Stimulated activated CD8-positive, alpha-beta memory T cell treated with anti-CD3 and anti-CD28 coated beads, Interleukin-4, amount 100 ng/mL, for 48 hours (primary cell): ENCODE measurements around the gene SPATA2L.
A peak's percentile ranks its signal among the peaks of the same experiment; 100 is the strongest.

Experiments
- DNase-seq: peaks from one replicate; pipeline ENCODE4 v3.0.0-alpha.2; 2020

The SPATA2L gene

GRCh38 chr16:89727406-89728120 lies 26.1 kb upstream of the SPATA2L start:
- no peak for DNase-seq

DNA sequence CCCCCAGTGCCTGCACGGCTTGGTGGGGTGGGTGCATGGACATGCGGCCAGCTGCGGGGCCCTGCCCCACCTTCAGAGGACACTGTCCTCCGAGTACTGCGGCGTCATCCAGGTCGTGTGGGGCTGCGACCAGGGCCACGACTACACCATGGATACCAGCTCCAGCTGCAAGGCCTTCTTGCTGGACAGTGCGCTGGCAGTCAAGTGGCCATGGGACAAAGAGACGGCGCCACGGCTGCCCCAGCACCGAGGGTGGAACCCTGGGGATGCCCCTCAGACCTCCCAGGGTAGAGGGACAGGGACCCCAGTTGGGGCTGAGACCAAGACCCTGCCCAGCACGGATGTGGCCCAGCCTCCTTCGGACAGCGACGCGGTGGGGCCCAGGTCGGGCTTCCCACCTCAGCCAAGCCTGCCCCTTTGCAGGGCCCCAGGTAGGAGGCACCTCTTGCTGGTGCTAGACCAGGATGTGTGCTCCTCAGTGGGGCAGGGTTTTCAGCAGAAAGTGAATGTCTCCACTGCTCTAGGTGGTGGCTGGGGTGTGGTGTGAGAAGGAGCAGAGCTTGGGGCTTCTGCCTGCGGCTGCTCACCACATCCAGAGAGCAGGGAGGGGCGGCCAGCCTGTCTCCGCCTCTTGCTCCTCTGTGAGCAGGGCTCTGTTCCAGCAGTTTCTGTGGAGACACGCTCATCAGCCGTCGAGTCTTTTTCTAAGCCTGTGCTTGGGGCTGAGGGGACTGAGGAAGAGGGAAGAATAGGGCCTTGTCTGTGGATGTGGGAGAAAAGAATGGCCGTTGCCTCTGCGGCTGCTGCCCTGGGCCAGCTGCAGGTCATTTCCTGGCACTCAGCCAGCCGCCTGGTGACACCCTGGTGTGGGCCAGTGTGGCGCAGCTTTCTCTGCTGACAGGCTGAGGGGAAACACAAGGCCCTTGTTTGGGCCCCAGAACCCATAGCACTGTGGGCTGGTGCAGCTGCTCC lies 22.1 kb upstream of the SPATA2L start:
- DNase-seq = peak; percentile 79

DNA sequence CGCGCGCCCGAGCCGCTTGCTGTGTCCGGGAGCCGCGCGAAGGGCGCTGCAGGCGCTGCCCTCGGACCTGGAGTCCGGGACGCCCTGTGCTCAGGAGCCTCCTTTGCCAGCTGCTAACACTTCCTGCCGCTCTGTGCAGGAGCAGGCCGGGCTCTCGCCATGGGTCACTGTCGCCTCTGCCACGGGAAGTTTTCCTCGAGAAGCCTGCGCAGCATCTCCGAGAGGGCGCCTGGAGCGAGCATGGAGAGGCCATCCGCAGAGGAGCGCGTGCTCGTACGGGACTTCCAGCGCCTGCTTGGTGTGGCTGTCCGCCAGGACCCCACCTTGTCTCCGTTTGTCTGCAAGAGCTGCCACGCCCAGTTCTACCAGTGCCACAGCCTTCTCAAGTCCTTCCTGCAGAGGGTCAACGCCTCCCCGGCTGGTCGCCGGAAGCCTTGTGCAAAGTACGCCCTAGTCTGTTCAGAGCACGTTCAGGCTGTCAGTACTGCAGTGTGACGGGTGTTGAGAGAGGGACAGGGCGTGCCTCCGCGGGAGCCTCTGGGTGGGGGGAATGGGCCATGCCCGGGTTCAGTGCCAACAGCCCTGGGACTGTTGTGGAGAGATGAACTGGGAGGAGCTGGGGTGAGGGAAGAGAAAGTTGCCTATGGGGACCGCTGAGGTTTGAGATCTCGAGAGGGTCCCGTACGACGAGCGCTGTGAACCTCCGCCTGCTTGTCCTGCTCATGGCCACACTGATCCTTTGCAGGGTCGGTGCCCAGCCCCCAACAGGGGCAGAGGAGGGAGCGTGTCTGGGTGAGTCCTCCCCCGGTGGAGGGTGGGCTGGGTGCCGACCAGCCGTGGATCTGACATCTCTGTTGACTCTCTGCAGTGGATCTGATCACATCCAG lies 21.1 kb upstream of the SPATA2L start:
- peak; percentile 76 for DNase-seq

DNA sequence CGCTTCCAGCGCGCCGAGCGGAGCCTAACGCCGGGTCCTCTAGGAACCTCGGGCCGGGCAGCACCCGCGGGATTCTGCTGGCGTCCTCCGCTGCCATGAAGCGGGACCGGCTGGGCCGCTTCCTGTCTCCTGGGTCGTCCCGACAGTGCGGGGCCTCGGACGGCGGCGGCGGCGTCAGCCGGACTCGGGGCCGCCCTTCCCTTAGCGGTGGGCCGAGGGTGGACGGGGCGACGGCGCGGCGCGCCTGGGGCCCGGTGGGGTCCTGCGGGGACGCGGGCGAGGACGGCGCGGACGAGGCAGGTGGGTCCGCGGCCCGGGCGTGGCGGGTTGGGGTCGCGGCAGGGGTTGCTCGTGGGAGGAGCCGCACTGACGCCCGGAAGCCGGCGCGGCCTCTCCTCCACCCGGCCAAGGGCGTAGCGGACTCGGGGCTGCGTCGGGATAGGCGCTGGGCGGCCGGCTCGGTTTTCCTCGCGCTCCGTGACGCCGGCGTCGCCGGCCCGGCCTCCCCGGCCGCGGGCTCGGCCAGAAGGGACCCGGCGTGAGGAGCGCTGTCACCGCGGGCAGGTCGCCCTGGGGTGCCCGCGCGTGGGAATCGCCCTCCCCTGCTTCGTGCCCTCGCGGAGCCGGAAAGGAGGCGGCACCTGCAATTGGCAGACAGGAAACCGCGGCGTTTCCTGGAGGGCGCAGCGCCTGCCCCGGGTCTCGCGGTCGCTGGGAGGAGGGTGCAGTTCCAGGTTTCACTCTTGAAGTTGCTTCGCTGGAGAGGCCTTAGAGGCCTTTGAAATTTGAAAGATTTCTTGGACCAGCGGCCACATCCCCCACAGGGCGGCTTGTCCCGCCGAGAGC lies 20.3 kb upstream of the SPATA2L start:
- peak; percentile 86 for DNase-seq

DNA sequence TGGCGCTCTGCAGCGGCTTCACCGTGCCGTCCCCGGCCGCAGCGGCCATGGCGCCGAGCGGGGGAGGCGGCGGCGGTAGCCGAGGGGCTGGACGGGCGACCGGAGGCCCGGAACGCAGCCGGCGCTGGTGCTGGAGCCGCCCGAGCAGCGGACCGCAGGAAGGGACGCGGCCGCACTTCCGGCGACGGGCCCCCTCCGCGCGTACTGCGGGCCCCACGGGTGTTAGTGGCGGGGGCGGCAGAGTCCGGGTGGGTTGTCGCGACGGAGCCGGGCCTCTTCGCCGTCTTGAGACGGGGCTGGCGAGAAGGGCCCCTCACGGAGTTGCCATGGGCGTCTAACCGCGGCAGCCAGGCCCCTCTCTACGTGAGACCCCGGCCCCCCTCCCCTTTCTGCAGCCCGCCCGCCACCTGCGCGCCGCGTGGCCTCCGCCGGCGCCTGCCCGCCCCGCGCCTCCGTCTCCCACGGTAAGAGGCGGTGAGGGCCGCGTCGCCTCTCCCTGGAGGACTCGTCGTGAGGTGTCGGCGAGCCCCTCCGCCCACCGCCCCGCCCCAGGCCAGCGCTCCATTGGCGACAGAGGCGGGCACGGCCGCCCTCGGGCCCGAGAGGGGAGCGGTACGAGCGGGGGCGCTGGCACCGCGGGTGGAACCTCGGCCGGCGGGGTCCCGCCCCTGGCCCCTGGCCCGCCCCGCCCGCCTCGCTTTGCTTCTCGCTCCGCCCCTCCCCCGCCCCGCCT lies 19.5 kb upstream of the SPATA2L start, which contains the start of the genes VPS9D1 and ZNF276:
Gene VPS9D1, minus strand, starts transcription at position 86 of the 733 bp plus-strand sequence. Its CDS starts 37 bp downstream, at position 49.
Gene ZNF276, plus strand, starts transcription at position 725 of the 733 bp plus-strand sequence. CDS start 104 bp downstream, outside the sequence.
- peak; percentile 88 for DNase-seq

- DNase-seq = no peak
These were observed 19.0 kb upstream of the SPATA2L start for GRCh38 chr16:89720551-89720812.

- no peak for DNase-seq
These were observed 16.4 kb upstream of the SPATA2L start for GRCh38 chr16:89717688-89718505.

DNA sequence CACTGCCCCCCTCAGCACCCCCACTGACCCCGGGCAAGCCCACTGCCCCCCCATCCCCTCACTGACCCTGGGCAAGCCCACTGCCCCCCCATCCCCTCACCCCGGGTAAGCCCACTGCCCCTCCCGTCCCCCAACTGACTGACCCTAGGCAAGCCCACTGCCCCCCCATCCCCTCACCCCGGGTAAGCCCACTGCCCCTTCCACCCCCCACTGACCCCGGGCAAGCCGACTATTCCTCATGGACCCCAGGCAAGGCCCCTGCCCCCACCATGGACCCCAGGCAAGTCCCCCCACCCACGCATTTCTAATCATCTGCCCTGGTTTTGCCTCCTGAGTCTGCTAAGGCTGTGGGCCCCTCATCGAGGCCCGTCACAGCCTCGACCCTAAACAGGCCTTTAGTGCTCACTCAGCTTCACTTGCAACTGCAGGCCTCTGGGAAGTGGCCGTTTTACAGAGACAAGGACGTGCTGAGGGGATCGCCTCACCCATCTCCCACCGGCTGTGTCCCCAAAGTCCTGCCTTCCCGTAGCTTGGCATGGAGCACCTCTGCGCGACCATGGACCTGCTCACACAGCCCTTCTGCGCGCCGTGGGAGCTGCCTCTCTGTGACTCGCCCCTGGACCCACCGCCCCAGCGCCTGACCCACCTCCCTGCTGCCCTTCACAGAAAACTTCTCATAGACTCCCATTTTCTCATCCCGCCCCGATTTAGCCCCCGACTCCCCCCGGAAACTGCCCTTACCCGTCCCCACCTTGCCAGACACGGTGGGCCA lies 15.6 kb upstream of the SPATA2L start:
- no peak for DNase-seq

GRCh38 chr16:89716493-89716892 lies 15.0 kb upstream of the SPATA2L start:
- DNase-seq = no peak

GRCh38 chr16:89712274-89712781 lies 10.8 kb upstream of the SPATA2L start:
- no peak for DNase-seq

DNA sequence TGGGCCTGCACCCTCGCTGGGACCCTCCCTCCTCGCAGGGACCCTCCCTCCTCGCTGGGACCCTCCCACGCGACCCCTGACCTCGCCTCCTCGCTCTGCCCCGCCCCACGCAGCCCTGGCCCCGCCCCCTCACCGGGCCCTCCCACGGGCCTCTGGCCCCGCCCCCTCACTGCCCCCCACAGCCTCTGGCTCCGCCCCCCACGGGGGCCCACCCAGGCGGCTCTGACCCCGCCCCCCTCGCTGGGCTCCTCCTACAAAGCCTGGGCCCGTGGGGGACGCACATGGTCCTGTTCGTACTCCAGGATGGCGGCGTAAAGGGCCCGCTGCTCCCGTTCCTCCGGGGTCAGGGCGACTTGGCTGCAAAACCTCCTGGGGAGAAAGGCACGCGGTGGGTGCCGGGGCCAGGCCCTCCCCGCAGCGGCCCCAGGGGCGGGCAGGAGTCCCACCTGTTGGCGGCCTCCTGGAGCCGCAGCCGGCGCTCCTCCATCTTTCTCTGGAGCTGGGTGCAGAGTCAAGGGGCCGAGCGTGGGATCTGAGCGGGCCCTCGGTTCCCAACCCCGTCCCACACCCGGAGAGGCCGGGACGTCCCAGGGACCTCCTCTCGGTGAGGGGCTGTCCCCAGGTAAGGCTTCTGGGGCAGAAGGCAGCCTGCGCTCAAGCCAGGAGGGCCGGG lies 10.2 kb upstream of the SPATA2L start:
- peak; percentile 86 for DNase-seq

DNA sequence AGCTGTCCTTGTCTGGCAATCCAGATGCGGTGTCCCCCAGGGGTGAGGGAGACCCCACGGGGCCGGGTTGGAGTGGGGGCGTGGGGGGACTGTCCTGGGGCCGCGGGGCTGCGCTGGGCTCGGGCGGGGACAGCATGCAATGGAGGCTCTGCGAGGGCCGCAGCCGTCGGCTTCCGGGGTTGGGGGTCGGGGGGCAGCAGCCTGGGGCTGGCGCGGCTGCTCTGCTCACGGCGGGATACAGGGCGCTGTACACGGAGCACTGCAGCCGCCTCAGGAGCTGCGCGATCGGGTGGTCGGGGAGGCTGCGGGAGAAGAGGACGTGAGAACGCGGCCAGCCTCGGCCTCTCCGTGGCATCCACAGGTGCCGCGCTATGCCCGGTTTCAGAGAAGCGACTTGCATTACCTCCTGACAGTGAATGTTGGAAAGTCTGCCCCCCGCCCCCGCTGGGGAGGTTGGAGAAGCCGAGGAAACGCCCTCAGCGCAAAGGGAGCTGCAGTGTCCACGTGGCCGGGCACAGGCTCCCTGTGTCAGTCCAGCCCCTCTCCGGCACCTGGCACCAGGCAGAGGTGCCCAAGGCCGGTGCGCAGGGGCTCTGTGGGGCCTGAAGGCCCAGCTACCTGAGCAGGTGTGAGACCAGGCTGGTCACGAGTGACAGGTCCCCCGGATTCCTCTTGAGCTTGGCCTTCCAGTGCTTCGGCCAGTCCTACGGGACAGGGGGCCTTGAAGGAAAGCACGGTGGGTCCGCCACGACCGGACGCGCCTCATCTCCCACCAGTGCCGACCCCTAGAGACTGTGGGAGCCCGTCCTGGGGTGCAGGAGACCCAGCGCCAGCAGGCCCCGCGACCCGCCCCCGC lies 9.4 kb upstream of the SPATA2L start:
- no peak for DNase-seq

DNA sequence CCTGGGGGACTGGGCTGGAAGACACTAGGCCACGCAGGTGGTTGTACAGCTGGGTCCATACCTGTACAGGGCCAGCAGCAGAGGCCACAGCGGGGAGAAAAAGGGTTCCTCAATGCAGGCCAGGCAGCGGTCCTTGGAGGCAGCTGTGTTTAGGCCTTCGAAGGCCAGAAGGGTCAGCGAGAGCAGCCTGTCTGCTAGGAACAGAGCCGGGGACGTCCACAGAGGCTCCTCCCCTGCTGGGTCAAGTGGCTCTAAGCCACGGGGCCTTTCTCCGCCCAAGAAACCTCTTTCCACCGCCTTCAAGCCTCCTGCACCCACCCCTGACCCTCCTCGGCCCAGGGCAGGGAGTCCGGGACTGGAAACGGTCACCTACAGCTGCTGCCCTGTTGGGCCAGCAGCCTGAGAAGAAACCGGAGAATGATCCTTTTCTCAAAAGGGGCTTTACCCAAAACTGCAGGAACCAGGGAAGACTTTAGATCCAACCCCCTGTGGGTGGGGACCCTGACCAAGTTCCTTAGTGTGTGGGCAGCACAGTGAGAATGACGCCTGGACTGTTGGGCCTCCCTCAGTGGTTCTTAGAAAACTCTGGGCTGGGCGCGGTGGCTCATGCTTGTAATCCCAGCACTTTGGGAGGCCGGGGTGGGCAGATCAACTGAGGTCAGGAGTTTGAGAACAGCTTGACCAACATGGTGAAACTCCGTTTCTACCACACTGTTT lies 8.4 kb upstream of the SPATA2L start:
- DNase-seq = no peak

GRCh38 chr16:89709166-89709565 lies 7.7 kb upstream of the SPATA2L start:
- DNase-seq = no peak

DNA sequence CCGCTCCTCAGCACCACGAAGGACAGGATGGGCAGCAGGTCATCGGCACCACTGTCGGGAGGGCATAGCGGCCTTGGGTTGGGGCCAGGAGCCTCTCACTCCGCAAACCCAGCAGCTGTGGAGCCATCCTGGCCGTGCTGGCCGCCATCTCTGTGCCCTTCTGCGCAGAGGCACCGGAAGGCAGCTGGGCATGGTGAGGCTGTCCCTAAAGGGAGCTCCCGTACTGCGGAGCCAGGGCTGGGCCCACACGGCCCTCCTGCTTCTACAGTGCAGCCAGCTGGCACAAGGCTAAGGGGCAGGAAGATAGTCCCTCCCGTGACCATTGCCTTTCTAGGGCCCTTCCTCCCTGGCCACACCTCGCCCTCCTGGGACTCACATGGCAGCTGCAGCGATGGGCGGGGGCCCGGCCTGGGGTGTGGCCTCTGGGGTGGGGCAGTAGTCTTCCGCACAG lies 7.0 kb upstream of the SPATA2L start:
- DNase-seq = no peak

DNA sequence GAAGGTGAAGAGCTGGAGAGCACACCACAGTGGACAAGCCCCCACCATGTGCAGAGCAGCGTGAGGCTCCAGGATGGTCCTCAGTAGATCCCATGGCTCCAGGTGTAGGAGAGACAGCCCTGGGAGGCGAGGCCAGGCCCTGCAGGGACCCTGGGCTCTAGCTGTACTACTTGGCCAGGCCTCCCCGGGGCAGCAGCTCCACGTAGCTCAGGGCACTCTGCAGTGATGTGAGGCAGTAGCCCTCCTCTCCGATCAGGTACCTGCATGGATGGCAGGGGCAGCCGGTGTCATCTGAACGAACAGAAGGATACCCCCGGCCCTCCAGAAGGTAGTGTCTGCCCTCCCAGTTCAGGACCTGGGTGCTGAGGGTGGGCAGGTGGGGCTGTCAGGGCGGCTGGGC lies 6.2 kb upstream of the SPATA2L start:
- no peak for DNase-seq
